Germinal center (tissue), 1 donor: Measurements from ENCODE around the gene MAMDC4.

Experiments used
- DNase-seq: peaks from one replicate; pipeline ENCODE4 v3.0.0; 2012; ENCODE audit warnings: mixed read lengths, low spot score

The MAMDC4 gene

GRCh38 chr9:136890661-136891060 is 38.5 kb downstream of the MAMDC4 start:
- DNase-seq, result no peak

- DNase-seq, result no peak
Observed at GRCh38 chr9:136896027-136896426, 43.9 kb downstream of the MAMDC4 start.

- no peak for DNase-seq
Observed at GRCh38 chr9:136898483-136899100, 46.4 kb downstream of the MAMDC4 start.

DNA sequence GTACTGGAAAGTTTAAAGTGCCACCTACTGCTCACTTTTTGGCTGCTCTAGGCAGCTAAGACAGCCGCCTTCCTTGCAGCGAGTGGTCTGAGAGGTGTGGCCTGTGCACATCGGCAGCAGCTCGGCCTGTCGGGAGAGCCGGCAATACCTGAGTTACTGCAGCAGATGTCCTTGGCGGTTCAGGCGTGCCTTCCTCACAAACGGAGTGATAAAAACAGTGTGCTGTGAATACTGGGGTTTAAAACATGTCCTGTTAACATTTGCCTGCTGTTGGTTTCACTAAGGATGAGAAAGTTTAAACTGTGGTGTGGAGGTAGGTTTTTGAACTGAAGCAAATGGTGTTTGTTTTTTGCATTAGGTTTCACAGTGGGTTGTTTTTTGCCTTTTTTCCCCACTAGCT is 47.0 kb downstream of the MAMDC4 start:
- peak; percentile 16 for DNase-seq

DNA sequence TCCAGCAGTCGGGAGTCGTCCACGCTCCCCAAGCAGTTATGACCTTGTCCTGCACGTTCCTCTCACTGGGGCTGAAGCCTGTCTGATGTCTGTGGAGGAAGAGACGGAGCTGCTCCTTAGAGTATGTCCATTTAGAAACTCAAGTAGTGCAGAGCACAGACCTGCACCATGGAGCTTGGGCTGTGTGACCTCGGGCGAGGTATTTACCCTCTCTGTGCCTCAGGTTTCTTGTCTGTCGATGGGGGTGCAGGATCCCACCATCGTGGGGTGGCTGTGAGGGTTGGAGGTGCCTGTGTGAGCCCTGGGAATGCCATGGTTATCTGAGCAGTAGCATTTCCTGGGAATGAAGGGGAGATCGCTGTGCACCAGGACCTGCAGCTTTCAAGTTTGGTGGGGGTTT is 48.4 kb downstream of the MAMDC4 start:
- no peak for DNase-seq

GRCh38 chr9:136900988-136901515 is 48.9 kb downstream of the MAMDC4 start:
- no peak for DNase-seq

DNA sequence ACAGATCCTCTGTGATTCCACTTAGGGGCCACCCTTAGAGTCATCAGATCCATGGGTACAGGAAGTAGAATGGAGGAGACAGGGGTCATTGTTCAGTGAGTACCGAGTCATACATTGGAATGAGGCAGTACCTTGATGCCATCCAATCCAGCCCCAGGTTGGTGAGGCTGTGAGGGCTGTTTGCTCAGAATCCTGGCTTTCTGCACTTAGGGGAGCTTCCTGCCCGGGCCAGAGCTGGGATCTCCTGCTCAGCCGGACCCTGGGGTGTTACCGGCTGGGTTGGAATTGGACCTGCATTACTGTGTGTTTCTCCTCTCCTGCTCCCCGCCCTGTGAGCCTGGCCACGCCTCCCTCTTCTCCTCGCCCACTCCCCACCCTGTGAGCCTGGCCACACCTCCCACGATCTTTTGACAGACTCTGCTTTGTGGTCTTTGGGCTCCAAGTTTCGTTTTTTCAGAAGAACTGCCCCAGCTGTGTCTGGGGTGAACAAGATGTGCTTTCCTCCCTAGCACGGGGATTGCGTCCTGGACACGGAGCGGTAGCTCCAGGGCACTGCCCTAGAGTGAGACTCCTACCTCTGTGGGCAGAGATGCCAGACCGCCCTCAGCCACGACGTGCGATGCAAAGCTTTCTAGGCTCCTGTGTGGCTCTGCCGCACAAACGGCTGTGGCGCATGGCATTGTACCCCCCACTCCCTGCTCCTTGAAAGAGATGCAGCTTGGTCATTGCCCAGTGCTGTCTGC is 49.5 kb downstream of the MAMDC4 start:
- peak; percentile 53 for DNase-seq

DNA sequence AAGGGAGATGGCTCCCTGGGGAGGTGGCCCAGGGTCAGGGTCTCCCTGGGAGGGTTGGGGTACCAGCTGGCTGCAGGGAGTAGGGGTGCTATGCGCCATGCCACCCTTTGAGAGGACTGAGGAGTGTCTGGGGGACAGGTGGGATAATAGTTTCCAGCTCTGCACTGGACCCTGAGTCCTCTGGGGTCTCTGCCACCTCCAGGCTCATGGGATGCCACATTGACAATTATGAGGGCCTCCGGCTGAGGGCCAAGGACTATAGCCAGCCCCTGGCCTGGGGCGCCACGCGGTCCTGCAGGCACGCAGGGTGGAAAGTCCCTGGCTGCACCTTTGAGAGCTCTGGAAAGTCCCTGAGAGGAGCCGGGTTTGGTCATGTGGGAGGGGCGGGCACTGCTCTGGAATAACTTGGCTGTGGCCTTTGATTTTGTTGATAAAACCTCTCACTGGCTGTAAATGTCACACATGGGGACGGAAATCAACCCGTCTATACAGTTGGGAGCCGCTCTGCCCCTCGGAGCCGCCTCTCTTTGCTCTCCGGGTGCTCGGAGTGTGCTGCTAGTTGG is 50.2 kb downstream of the MAMDC4 start:
- peak; percentile 69 for DNase-seq

DNA sequence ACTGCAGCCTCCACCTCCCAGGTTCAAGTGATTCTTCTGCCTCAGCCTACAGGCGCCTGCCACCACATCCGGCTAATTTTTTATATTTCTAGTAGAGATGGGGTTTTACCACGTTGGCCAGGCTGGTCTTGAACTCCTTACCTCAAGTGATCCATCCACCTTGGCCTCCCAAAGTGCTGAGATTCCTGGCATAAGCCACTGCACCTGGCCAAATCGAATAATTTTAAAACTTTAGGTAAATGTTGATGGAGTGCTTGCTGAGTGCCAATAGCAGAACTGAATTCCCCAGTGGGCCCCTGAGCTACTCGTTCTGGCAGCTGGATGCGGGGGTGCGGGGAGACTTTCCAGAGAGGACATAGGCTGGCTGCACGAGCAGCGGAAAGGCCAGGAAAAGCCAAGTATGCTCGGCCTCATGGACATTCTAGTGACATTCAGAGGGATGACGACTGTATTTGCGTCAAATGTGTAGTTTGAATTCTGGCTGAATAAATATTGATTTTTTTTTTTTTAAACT is 51.0 kb downstream of the MAMDC4 start:
- no peak for DNase-seq

- DNase-seq, result no peak
Observed at GRCh38 chr9:136906266-136906665, 54.1 kb downstream of the MAMDC4 start.

DNA sequence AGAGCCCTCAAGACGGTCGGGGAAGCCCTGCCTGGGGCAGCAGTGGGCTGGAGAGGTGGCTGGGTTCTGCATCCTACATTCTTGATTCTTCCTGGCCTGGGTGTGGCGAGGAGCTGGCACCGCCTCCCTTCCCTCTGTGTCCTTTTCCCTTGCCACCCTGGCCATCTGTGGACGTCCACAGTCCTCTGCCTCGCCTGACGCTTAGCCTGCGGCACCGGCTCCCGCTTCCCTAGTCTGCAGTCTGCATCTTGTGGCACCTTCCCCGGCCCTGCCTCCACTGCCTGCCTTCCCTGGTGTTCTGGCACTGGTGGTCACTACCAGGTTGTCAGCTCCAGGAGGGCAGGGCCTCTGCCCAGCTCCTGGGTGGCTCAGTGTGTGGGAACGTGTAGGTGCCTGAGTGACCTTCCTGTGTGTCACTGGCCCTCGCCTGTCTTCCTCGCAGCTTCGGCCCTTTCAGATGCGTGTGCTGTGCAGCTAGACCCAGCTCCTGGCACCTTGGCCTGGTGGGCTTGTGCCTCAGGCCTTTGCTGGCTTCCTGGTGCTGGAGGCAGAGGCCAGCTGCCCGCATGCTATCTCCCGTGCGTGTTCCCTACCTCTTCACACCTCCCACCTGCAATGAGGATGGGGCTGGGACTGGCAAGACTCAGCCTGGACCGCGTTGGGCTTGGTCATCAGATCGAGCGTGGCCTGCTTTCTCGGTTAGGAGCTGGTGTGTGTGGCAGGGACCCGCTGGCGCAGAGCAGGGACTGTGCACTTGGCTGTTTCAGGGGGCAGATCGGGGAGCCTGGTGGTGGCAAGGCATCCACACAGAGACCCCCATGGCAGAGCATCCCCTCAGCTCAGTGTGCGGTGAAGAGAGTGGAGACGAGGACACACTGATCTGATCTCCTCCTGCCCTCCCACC is 55.1 kb downstream of the MAMDC4 start:
- DNase-seq, result no peak
